Esophagus muscularis mucosa (tissue), 4 donors: Measurements from ENCODE around the gene EYA2.

Experiments used
- CTCF ChIP-seq, 3 experiments: fragments of 200-600 bp in 2 of 3; fragments of 450-650 bp in 1 of 3; sonication (generic) in 2 of 3; IDR thresholded peaks; one replicate each; pipeline ENCODE4 v1.5.1; 2017 to 2019; ENCODE audit warnings: antibody characterized with exemption in 3 of 3, mild to moderate bottlenecking in 2 of 3, moderate library complexity in 1 of 3
- EP300 ChIP-seq: sonication (generic); formaldehyde crosslinking; IDR thresholded peaks from one replicate; pipeline ENCODE4 v1.6.1; 2017; ENCODE audit warnings: antibody characterized with exemption
- POLR2A ChIP-seq: fragments of 450-650 bp; IDR thresholded peaks from one replicate; pipeline ENCODE4 v1.6.1; 2017; ENCODE audit warnings: antibody characterized with exemption, moderate library complexity, mild to moderate bottlenecking, low read depth
- POLR2AphosphoS5 ChIP-seq, 2 donors: sonication (generic); formaldehyde crosslinking; IDR thresholded peaks; one replicate each; pipeline ENCODE4 v1.6.1; 2017; ENCODE audit warnings: antibody characterized with exemption in 2 of 2

- TF ChIP-seq POLR2A, result no peak
- TF ChIP-seq CTCF (IDR thresholded peaks at IDR 0.05), result no peak
- TF ChIP-seq POLR2AphosphoS5 (IDR thresholded peaks at IDR 0.05), result no peak
- no peak for TF ChIP-seq EP300
Observed at GRCh38 chr20:46994341-46994740, 99.7 kb downstream of the EYA2 start.
